Activated T-cell treated with anti-CD3 and anti-CD28 coated beads for 1 hour (primary cell): Measurements from ENCODE around the gene VRK1.
"Not testable (repeated sequence)": the region's sequence is repeated elsewhere in the genome, so short reads cannot be mapped to it uniquely, and the experiment has no call there.

Experiments
- DNase-seq: peaks from one replicate; pipeline ENCODE4 v3.0.0-alpha.2; 2020; ENCODE audit warnings: low read depth

Gene VRK1

GRCh38 chr14:96796851-96797581, at the start of gene VRK1:
VRK1 (plus strand) TSS chr14:96797382; CDS start chr14:96833472, 36,090 bp downstream.
- DNase-seq, result peak; percentile 93

- no peak for DNase-seq
Measured at GRCh38 chr14:96747608-96748007, 49.6 kb upstream of the VRK1 start.

- DNase-seq, result no peak
Measured at GRCh38 chr14:96748362-96748761, 48.8 kb upstream of the VRK1 start.

GRCh38 chr14:96751505-96751904, 45.7 kb upstream of the VRK1 start:
- no peak for DNase-seq

GRCh38 chr14:96752125-96752524, 45.1 kb upstream of the VRK1 start:
- DNase-seq, result no peak

- no peak for DNase-seq
Measured at GRCh38 chr14:96752594-96752993, 44.6 kb upstream of the VRK1 start.

- DNase-seq, result no peak
Measured at GRCh38 chr14:96754162-96754844, 42.9 kb upstream of the VRK1 start.

GRCh38 chr14:96754845-96755184, 42.4 kb upstream of the VRK1 start:
- DNase-seq, result no peak

GRCh38 chr14:96756745-96757144, 40.4 kb upstream of the VRK1 start:
- no peak for DNase-seq

GRCh38 chr14:96757456-96757855, 39.7 kb upstream of the VRK1 start:
- DNase-seq, result no peak

- DNase-seq, result no peak
Measured at GRCh38 chr14:96761066-96761465, 36.1 kb upstream of the VRK1 start.

- no peak for DNase-seq
Measured at GRCh38 chr14:96762650-96763049, 34.5 kb upstream of the VRK1 start.

GRCh38 chr14:96764012-96764411, 33.2 kb upstream of the VRK1 start:
- no peak for DNase-seq

GRCh38 chr14:96765205-96765604, 32.0 kb upstream of the VRK1 start:
- DNase-seq, result not testable (repeated sequence)

- no peak for DNase-seq
Measured at GRCh38 chr14:96772929-96773328, 24.3 kb upstream of the VRK1 start.

GRCh38 chr14:96776791-96777190, 20.4 kb upstream of the VRK1 start:
- DNase-seq, result no peak

GRCh38 chr14:96780500-96780899, 16.7 kb upstream of the VRK1 start:
- DNase-seq, result no peak

GRCh38 chr14:96781371-96781770, 15.8 kb upstream of the VRK1 start:
- no peak for DNase-seq

- DNase-seq, result no peak
Measured at GRCh38 chr14:96782436-96782835, 14.7 kb upstream of the VRK1 start.

- no peak for DNase-seq
Measured at GRCh38 chr14:96783043-96783914, 13.9 kb upstream of the VRK1 start.

GRCh38 chr14:96783915-96784224, 13.3 kb upstream of the VRK1 start:
- DNase-seq, result no peak

GRCh38 chr14:96790186-96790585, 7.0 kb upstream of the VRK1 start:
- no peak for DNase-seq

- DNase-seq, result no peak
Measured at GRCh38 chr14:96790706-96791105, 6.5 kb upstream of the VRK1 start.
